Memory B cell (primary cell): Measurements from ENCODE around the gene COL9A2.

Source experiments
- ATAC-seq: fragments of 150-1000 bp; cut with Tn5 transposase; 2 replicates; pipeline ENCODE4 v1.10.0; 2021; ENCODE audit warnings: low read depth, mild to moderate bottlenecking, moderate library complexity
- DNase-seq, 2 donors: peaks; one replicate each; pipeline ENCODE4 v3.0.0; 2022; ENCODE audit warnings: low spot score in 2 of 2
- H3K27ac Mint-ChIP-seq: one replicate; pipeline ENCODE4 v1.8.0; 2022; ENCODE audit warnings: mild to moderate bottlenecking, moderate library complexity, mixed read lengths
- H3K27me3 Mint-ChIP-seq: one replicate; pipeline ENCODE4 v1.8.0; 2022; ENCODE audit warnings: mixed read lengths
- H3K36me3 Mint-ChIP-seq: one replicate; pipeline ENCODE4 v1.8.0; 2022; ENCODE audit warnings: mild to moderate bottlenecking, mixed read lengths
- H3K4me1 Mint-ChIP-seq: one replicate; pipeline ENCODE4 v1.8.0; 2022; ENCODE audit warnings: mixed read lengths
- H3K4me3 Mint-ChIP-seq: one replicate; pipeline ENCODE4 v1.8.0; 2022; ENCODE audit warnings: mild to moderate bottlenecking, moderate library complexity, mixed read lengths
- H3K9me3 Mint-ChIP-seq: one replicate; pipeline ENCODE4 v1.8.0; 2022; ENCODE audit warnings: mixed read lengths

COL9A2 gene

DNA sequence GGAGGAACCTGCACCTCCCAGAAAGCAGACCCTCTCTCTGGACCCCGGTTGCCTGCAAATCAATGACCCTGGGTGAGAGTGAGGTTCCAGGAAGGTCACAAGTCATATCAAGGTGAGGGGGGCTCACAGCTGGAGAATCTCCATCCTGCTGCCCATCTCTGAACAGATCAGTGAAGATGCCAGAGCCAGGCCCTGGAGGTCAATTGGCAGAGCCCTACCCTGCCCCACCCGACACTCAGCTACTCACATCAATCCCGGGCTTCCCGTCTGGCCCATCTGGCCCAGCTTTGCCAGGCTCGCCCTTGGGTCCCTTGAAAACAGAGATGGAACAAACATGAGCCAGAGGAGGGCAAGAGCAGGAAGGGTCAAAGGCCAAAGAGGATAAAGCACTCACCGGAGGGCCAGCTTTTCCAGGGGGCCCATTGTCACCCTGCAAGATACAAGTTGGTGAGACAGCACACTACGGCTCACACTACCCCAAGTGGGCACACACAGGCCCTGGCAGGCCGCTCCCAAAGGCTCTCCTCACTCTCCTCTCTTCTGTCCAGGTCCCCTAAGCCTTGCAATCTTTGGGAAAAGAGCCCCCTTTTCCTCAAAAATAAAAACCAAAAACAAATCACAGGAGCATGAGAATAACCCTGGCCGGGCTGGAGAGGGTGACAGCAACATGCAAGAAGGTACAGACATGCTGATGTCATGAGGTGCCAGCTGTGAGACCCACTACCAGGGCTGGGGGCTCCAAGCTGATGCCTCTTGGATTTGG lies 2.9 kb downstream of the COL9A2 start:
- Mint-ChIP-seq H3K27me3 (no peaks in the 10 kb centered on the region), H3K36me3 (no peaks in the 10 kb centered on the region), H3K4me3 (peak overlapping the region; percentile 83), H3K9me3 (no peaks in the 10 kb centered on the region), H3K4me1 (peaks cover 42% of the 10 kb centered on the region), H3K27ac (peak overlapping the region; percentile 85)
- ATAC-seq (no peak), DNase-seq (no peak)

DNA sequence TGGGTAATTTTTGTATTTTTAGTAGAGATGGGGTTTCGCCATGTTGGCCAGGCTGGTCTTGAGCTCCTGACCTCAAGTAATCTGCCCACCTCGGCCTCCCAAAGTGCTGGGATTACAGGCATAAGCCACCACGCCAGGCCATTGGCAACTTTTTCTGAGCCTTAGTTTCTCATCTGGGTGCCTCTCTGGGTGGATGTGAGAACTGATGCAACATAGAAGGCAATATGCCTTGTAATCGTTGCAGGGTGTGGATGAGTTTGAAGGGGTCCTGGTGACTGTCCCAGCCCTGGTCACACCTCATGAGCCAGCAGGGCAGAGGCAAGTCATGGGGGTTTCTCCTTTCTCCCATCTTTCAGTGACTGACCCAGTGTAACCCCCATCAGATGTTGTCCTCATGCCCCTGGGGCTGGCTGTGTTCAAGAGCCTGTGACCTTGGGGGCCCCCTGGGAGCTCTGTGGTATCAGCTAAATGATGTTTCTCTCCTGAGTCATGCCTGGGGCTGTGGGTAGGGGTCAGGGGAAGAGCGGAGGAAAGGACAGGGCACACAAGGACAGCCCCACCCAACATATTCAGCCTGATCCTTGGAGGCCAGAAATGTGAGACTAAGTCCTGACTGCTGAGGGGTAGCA lies 3.6 kb downstream of the COL9A2 start:
- H3K9me3 Mint-ChIP-seq: no peaks in the 10 kb centered on the region
- peak overlapping the region; percentile 73 for H3K4me3 Mint-ChIP-seq
- no peaks in the 10 kb centered on the region for H3K27me3 Mint-ChIP-seq
- no peak overlapping the region for H3K27ac Mint-ChIP-seq
- peaks cover 42% of the 10 kb centered on the region for H3K4me1 Mint-ChIP-seq
- DNase-seq: peak; percentile 35 to 39
- H3K36me3 Mint-ChIP-seq: no peaks in the 10 kb centered on the region
- peak; percentile 28 for ATAC-seq

DNA sequence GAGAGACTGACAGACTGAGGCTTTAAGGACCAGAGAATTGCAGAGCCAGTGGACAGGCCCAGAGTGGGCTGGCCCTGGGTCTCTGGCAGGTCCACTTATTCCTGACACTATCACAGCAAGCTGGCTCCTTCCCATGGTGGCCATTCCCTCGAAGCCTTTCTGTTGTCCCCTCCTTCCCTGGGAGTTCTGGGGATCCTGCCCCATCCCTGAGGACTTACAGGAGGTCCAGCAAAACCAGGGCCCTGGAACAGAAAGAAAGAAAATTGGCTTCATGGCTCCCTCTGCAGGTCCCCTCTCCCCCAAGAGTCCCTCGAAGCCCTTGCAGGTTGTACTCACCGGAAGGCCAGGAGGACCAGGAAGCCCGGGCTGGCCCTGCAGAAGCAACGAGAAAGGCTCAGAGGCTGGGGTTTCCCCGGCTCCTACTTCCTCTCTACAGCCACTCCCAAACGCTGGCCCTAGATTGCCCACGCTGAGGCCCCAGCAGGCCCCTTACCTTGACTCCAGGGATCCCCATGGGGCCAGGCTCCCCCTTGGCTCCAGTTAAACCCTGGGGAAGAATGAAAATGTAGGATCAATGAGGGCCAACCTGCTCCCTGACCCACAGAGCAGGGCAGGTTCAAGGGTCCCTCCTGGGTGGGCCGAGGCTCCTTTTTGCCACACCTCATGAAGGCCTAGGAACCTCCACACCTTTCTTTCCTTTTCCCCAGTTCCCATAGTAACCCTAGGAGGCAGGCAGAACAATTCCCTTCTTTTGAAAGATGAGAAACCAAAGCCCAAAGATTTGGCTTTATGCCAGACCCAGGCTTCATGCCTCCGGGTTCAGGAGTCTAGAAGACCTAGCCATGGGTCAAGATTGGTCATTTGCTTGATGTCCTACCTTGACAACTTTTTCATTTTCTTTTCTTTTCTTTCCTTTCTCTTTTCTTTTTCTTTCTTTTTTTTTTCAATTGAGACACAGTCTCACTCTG lies 4.6 kb downstream of the COL9A2 start:
- ATAC-seq: peak; percentile 15
- Mint-ChIP-seq H3K36me3 (no peaks in the 10 kb centered on the region), H3K4me1 (peaks cover 36% of the 10 kb centered on the region), H3K27me3 (no peaks in the 10 kb centered on the region), H3K27ac (no peak overlapping the region), H3K9me3 (no peaks in the 10 kb centered on the region), H3K4me3 (peak overlapping the region; percentile 73)
- DNase-seq: no peak

DNA sequence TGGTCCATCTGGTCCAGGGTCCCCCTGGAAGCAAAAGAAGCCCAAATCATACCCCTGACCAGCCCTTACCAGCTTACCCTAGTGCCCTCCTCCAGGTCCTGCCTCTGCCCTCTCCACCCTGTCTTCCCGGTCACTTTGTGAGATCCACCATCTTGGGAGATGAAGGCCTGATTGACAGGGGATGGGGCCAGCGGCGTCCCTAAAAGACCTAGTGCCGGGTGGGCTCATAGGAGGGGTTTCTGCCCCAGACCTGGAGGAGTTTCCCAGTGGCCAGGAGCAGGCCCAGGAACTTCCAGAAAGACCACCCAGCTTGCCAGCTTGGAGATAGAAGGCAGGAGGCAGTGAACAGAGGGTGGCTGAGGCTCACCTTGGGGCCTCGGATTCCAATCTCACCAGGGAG lies 5.4 kb downstream of the COL9A2 start:
- no peak for DNase-seq
- no peak for ATAC-seq
- H3K4me1 Mint-ChIP-seq: peaks cover 32% of the 10 kb centered on the region
- H3K36me3 Mint-ChIP-seq: no peaks in the 10 kb centered on the region
- H3K4me3 Mint-ChIP-seq: no peak overlapping the region
- H3K27me3 Mint-ChIP-seq: no peaks in the 10 kb centered on the region
- H3K9me3 Mint-ChIP-seq: no peaks in the 10 kb centered on the region
- H3K27ac Mint-ChIP-seq: no peak overlapping the region

DNA sequence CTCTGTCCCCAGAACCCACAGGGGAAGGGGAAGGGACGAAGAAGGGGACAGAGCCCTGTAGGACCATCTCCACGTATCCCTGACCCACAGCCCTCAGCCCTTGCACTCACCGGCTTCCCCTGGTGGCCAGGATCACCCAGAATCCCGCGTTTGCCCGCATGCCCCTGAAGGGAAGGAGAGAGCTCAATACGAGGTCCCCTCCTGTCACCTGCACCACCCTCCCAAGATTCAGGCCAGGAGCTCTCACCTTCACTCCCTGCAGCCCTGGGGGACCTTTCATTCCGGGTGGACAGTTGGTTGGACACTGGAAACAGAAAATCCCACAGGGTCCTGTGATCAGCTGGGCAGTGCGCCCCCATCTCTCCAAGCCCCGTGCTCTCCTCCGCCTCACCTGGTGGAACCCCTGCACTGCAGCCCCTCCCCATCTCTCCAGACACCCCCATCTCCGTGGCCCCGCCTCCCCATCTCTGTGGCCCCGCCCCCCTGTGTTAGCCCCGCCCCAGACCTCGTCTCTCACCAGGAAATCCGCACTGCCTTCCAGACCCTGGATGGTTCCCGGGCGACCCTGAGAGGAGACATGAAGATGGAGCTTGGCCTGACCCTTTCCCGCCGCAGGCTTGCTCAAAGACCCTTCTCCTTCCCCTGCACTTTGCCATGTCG lies 6.0 kb downstream of the COL9A2 start:
- Mint-ChIP-seq H3K36me3 (no peaks in the 10 kb centered on the region), H3K4me1 (peaks cover 32% of the 10 kb centered on the region), H3K27me3 (no peaks in the 10 kb centered on the region), H3K27ac (no peak overlapping the region), H3K4me3 (no peak overlapping the region), H3K9me3 (no peaks in the 10 kb centered on the region)
- ATAC-seq (no peak), DNase-seq (no peak)

DNA sequence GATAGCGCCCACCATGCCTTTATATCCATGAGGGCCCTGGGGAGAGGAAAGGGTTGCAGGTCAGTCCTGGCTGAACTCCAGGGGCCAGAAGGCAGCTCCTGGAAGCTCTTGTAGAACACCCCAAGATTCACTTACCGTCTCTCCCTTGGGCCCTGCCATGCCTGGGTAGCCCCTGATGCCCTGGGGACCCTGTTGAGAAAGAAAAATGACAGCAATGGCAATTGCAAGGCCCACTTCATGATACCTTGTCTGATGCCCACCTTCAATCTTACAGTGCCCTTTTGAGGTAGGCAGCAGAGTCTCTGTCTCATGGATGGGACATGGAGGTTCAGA lies 7.0 kb downstream of the COL9A2 start:
- no peak for DNase-seq
- no peaks in the 10 kb centered on the region for H3K36me3 Mint-ChIP-seq
- H3K4me1 Mint-ChIP-seq: peaks cover 27% of the 10 kb centered on the region
- no peak overlapping the region for H3K4me3 Mint-ChIP-seq
- ATAC-seq: no peak
- no peaks in the 10 kb centered on the region for H3K27me3 Mint-ChIP-seq
- H3K27ac Mint-ChIP-seq: no peak overlapping the region
- no peaks in the 10 kb centered on the region for H3K9me3 Mint-ChIP-seq

DNA sequence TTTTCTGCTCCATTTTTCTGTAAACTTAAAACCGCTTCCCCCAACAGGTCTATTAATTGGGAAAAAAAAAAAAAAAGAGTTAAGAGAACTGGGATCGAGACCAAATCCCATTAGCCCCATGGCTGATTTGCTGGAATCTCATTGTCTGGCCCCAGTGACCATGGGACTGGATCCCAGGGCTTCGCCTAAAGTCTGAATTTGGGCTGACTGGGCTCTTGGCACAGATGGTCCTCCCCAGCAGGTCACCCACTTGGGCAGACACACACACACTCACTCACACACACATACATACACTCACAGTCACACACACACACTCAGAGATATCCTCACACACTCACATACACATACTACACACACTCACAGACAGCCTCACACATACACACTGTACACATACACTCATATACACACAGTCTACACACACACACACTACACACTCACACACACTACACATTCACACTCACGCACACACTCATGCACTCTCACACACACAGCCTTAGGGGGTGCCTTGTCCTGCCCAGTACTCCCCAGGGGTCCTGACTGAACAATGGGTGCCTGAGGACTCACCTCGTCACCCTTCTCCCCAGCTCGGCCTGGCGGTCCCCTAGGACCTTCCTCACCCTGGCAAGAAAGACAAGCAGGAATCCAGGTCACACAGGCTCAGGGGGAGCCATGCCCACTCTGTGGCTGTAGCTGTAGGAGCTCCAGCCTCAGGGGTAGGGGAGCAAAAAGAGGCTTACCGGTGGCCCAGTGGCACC lies 7.5 kb downstream of the COL9A2 start:
- ATAC-seq: no peak
- Mint-ChIP-seq H3K4me3 (no peak overlapping the region), H3K27me3 (no peaks in the 10 kb centered on the region), H3K4me1 (peaks cover 24% of the 10 kb centered on the region), H3K9me3 (no peaks in the 10 kb centered on the region), H3K36me3 (no peaks in the 10 kb centered on the region), H3K27ac (no peak overlapping the region)
- no peak for DNase-seq

DNA sequence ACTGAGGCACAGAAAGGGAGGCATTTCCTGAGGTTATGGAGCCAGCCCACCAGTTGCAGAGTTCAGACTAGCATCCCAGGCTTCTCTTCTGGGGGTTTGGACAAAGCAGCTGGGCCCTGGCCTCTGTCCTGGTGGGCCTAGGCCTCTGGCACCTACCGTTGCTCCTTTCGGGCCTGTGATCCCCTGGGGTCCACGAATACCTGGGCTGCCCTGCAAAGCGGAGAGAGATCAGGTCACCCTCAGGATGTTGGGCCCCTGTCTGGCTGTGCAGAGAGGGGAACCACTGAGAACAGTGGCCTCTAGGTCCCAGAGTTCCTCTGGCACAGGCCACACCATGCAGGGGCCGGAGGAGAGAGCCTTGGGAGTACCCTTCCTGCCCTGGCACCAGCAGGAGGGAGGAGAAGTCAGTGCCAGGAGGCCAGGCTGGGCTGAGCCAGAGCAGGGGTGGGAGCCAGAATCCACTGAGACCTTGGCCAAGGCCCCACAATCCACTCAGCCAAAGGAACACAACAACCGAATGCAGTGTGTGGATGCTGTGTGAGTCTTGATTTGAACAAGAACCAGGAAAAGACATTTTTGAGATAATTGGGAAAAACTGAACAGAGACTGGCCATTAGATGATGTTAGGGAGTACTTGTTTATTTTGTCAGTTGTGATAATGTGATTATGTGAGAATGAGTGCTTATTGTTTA lies 8.9 kb downstream of the COL9A2 start:
- Mint-ChIP-seq H3K9me3 (no peaks in the 10 kb centered on the region), H3K4me1 (peaks cover 12% of the 10 kb centered on the region)

DNA sequence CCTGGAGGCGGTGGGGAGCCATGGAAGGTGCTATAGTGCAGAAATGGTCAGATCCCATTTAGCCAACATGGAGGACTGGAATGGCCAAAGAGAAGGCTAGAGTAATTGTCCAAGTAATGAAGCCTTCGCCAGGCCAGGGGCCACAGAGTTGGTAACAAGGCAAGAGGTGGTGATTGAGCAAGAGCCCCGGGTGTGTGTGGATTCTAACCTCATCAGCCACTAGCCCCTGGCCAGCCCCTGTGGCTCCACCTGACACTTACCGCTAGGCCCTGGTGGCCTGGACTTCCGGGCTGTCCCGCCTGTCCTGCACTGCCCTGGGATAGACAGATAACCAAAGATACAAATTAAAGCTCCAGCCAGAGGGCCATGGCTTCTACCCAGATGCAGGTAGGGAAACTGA lies 9.9 kb downstream of the COL9A2 start:
- Mint-ChIP-seq H3K4me1 (peaks cover 6% of the 10 kb centered on the region), H3K27ac (no peak overlapping the region), H3K4me3 (no peak overlapping the region), H3K9me3 (no peaks in the 10 kb centered on the region), H3K27me3 (no peaks in the 10 kb centered on the region), H3K36me3 (no peaks in the 10 kb centered on the region)
- DNase-seq: no peak
- no peak for ATAC-seq

More for the DNA sequence above, 8.9 kb downstream of the COL9A2 start:
- ATAC-seq: no peak
- Mint-ChIP-seq H3K27me3 (no peaks in the 10 kb centered on the region), H3K27ac (no peak overlapping the region), H3K4me3 (no peak overlapping the region), H3K36me3 (no peaks in the 10 kb centered on the region)
- DNase-seq: no peak

DNA sequence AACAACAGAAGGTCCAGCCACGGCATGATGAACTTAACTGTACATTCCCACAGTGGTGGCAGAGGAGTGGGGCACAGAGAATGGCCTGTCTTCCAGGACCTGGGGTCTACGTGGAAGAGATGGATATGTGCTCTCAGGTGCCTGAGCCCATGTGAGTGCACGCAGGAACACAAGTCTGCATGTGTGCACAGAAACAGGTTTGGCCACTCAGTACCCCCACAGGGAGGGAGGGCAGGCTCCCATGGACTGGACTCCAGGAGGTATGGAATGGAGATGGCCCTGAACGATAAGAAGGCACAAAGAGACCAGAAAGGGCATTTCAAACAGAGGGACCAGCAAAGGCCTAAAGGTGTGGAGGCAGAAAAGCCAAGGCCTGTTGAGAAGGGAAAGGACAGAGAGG lies 10.8 kb downstream of the COL9A2 start:
- no peaks in the 10 kb centered on the region for H3K36me3 Mint-ChIP-seq
- no peak overlapping the region for H3K4me3 Mint-ChIP-seq
- peaks cover 3% of the 10 kb centered on the region for H3K4me1 Mint-ChIP-seq
- H3K27ac Mint-ChIP-seq: no peak overlapping the region
- H3K9me3 Mint-ChIP-seq: no peaks in the 10 kb centered on the region
- no peaks in the 10 kb centered on the region for H3K27me3 Mint-ChIP-seq
- ATAC-seq: no peak
- DNase-seq: no peak

DNA sequence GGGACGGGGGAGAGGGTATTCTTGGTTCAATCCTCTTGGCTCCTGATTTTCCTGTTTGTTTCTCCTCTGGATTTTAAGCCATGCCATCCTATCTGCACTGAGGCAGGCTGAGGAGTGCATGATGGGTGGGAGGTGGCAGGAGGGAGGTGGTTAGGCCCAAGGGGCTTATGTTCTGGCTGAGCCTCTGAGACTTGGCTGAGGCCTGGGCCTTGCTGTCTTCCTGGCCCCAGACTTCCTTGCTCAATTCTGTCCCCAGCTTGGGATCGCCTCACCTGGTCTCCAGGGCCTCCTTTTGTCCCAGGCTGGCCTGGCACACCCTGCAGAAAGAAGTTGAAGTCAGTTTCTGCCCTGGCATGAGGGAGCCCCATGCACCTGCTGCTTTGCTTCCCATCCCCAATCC lies 11.2 kb downstream of the COL9A2 start:
- no peak overlapping the region for H3K4me3 Mint-ChIP-seq
- ATAC-seq (no peak), DNase-seq (no peak)
- no peaks in the 10 kb centered on the region for H3K27me3 Mint-ChIP-seq
- peaks cover 3% of the 10 kb centered on the region for H3K4me1 Mint-ChIP-seq
- no peak overlapping the region for H3K27ac Mint-ChIP-seq
- no peaks in the 10 kb centered on the region for H3K9me3 Mint-ChIP-seq
- no peaks in the 10 kb centered on the region for H3K36me3 Mint-ChIP-seq

DNA sequence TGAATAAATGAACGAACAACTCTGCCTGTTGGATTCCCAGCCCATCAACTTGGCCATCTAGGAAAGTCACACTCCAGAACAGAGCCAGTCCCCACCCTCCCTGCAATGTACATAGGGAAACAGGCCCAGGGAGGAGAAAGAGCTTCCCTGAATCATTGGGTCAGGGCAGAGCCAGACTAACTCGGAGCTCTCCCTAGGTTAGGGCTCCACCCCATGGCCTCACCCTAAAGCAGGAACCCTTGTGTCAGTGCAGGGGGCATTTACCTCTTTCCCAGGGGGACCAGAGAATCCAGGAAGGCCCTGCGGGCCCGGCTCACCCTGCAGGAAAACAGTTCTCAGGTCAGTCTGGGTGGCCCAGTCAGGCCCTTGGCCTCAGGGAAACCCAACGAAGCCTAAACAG lies 11.6 kb downstream of the COL9A2 start:
- peaks cover under 1% of the 10 kb centered on the region for H3K4me1 Mint-ChIP-seq
- DNase-seq (no peak), ATAC-seq (no peak)
- H3K27me3 Mint-ChIP-seq: no peaks in the 10 kb centered on the region
- peaks cover under 1% of the 10 kb centered on the region for H3K36me3 Mint-ChIP-seq
- no peaks in the 10 kb centered on the region for H3K9me3 Mint-ChIP-seq
- no peak overlapping the region for H3K27ac Mint-ChIP-seq
- no peak overlapping the region for H3K4me3 Mint-ChIP-seq

DNA sequence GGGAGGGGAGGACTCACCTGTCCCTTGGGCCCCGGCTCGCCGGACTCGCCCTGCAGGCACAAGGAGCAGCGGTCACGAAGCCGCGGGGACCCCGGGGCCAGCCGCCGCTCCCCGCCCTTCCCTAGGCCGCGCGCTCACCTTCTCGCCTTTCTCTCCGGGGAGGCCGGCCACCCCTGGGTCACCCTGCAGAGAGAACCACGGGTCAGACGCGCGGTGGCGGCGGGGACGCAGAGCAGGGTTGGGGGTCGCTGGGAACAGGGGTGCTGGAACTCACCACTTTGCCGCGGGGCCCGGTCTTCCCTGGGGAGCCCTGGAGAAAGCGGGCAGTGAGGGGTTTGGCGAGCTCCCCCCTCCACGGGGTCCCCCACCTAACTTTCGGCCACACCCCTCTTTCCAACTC lies 13.3 kb downstream of the COL9A2 start:
- Mint-ChIP-seq H3K27me3 (no peaks in the 10 kb centered on the region), H3K36me3 (peaks cover 2% of the 10 kb centered on the region), H3K4me3 (no peak overlapping the region), H3K4me1 (no peaks in the 10 kb centered on the region), H3K27ac (no peak overlapping the region), H3K9me3 (no peaks in the 10 kb centered on the region)
- DNase-seq: no peak
- no peak for ATAC-seq
